ENCODE results near the gene ACVRL1. TPM values are rescaled to one million over a fixed set of nuclear protein-coding genes. Genes with fewer than 3 reads are reported as not detected.

ACVRL1 gene
- total RNA-seq, 2 experiments from 2014 or later, result not detected

GRCh38 chr12:51914034-51914923 lies 7.0 kb downstream of the ACVRL1 start:
- Mint-ChIP-seq H3K4me3 (no peak overlapping the region), H3K4me1 (ENCODE audit: low read depth) (no peaks in the 10 kb centered on the region), H3K9me3 (no peaks in the 10 kb centered on the region), H3K27ac (no peak overlapping the region), H3K27me3 (peaks cover 15% of the 10 kb centered on the region), H3K36me3 (ENCODE audit: low read depth) (no peaks in the 10 kb centered on the region)
- TF ChIP-seq, protein P1, sequence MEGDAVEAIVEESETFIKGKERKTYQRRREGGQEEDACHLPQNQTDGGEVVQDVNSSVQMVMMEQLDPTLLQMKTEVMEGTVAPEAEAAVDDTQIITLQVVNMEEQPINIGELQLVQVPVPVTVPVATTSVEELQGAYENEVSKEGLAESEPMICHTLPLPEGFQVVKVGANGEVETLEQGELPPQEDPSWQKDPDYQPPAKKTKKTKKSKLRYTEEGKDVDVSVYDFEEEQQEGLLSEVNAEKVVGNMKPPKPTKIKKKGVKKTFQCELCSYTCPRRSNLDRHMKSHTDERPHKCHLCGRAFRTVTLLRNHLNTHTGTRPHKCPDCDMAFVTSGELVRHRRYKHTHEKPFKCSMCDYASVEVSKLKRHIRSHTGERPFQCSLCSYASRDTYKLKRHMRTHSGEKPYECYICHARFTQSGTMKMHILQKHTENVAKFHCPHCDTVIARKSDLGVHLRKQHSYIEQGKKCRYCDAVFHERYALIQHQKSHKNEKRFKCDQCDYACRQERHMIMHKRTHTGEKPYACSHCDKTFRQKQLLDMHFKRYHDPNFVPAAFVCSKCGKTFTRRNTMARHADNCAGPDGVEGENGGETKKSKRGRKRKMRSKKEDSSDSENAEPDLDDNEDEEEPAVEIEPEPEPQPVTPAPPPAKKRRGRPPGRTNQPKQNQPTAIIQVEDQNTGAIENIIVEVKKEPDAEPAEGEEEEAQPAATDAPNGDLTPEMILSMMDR (IDR thresholded peaks at IDR 0.05), result no peak
- H3K4me1 ChIP-seq (ENCODE audit: insufficient read depth, low read length), result no peaks in the 10 kb centered on the region
- ChIA-PET CTCF (no interaction called here), POLR2A (no interaction called here)
- no peaks in the 10 kb centered on the region for H3K9me3 ChIP-seq (ENCODE audit: control insufficient read depth in 1 of 2, insufficient read depth in 1 of 2, low read length in 2 of 2)
- H3K27me3 ChIP-seq (ENCODE audit: control insufficient read depth in 1 of 2, insufficient read depth in 2 of 2, low read length in 2 of 2), result peaks cover 2 to 7% of the 10 kb centered on the region in 2 experiments
- H3K27ac ChIP-seq (ENCODE audit: low read depth in 1 of 2, low read length in 2 of 2), result no peak overlapping the region
- intact Hi-C loops (cut with DNase I, micrococcal nuclease), result no loop called here
- ATAC-seq (ENCODE audit: poor library complexity) (no peak), DNase-seq (no peak)
- H3K36me3 ChIP-seq (ENCODE audit: insufficient read depth, low read length), result no peaks in the 10 kb centered on the region
- H3K4me3 ChIP-seq (ENCODE audit: low read length), result no peak overlapping the region

DNA sequence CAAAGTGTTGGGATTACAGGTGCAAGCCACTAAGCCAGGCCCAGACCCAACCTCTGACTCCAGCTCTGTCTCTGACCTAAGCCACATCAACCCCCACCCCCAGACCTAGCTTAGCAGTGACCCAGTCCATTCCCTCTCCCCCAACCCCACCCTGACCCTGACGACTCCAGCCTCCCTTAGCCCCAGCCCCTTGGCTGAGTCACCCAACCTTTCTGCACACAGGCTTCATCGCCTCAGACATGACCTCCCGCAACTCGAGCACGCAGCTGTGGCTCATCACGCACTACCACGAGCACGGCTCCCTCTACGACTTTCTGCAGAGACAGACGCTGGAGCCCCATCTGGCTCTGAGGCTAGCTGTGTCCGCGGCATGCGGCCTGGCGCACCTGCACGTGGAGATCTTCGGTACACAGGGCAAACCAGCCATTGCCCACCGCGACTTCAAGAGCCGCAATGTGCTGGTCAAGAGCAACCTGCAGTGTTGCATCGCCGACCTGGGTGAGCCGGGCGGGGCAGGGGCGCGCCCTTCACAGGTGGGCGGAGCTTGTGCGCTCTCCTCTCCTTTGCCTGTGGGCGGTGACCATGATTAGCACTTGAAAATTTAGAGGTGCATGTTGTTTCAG lies 7.8 kb downstream of the ACVRL1 start:
- H3K9me3 ChIP-seq (ENCODE audit: control insufficient read depth in 1 of 2, insufficient read depth in 1 of 2, low read length in 2 of 2), result no peaks in the 10 kb centered on the region
- Mint-ChIP-seq H3K4me1 (ENCODE audit: low read depth) (no peaks in the 10 kb centered on the region), H3K27me3 (peaks cover 7% of the 10 kb centered on the region), H3K9me3 (no peaks in the 10 kb centered on the region), H3K4me3 (no peak overlapping the region), H3K27ac (no peak overlapping the region), H3K36me3 (ENCODE audit: low read depth) (no peaks in the 10 kb centered on the region)
- H3K27me3 ChIP-seq (ENCODE audit: control insufficient read depth in 1 of 2, insufficient read depth in 2 of 2, low read length in 2 of 2), result peaks cover 1 to 2% of the 10 kb centered on the region in 2 experiments
- DNase-seq, result no peak
- intact Hi-C loops (cut with DNase I, micrococcal nuclease), result no loop called here
- POLR2A ChIA-PET, result no interaction called here
- no peaks in the 10 kb centered on the region for H3K36me3 ChIP-seq (ENCODE audit: insufficient read depth, low read length)
- ATAC-seq (ENCODE audit: poor library complexity), result no peak
- TF ChIP-seq, protein P1 (IDR thresholded peaks at IDR 0.05), result no peak
- no peak overlapping the region for H3K27ac ChIP-seq (ENCODE audit: low read depth in 1 of 2, low read length in 2 of 2)
- no peak overlapping the region for H3K4me3 ChIP-seq (ENCODE audit: low read length)
- H3K4me1 ChIP-seq (ENCODE audit: insufficient read depth, low read length), result no peaks in the 10 kb centered on the region
- CTCF ChIA-PET, result no interaction called here

GRCh38 chr12:51915951-51916350 lies 8.6 kb downstream of the ACVRL1 start:
- CTCF ChIA-PET, result no interaction called here
- Histone ChIP-seq H3K27ac (ENCODE audit: low read depth in 1 of 2, low read length in 2 of 2) (no peak overlapping the region), H3K4me3 (ENCODE audit: low read length) (no peak overlapping the region), H3K9me3 (ENCODE audit: control insufficient read depth in 1 of 2, insufficient read depth in 1 of 2, low read length in 2 of 2) (no peaks in the 10 kb centered on the region), H3K4me1 (ENCODE audit: insufficient read depth, low read length) (no peaks in the 10 kb centered on the region), H3K27me3 (ENCODE audit: control insufficient read depth in 1 of 2, insufficient read depth in 2 of 2, low read length in 2 of 2) (no peaks in the 10 kb centered on the region), H3K36me3 (ENCODE audit: insufficient read depth, low read length) (no peaks in the 10 kb centered on the region)
- intact Hi-C loops (cut with DNase I, micrococcal nuclease), result no loop called here
- TF ChIP-seq, protein P1 (IDR thresholded peaks at IDR 0.05), result no peak
- POLR2A ChIA-PET, result no interaction called here
- Mint-ChIP-seq H3K36me3 (ENCODE audit: low read depth) (no peaks in the 10 kb centered on the region), H3K27me3 (peaks cover 3% of the 10 kb centered on the region), H3K27ac (no peak overlapping the region), H3K4me1 (ENCODE audit: low read depth) (no peaks in the 10 kb centered on the region), H3K4me3 (no peak overlapping the region), H3K9me3 (no peaks in the 10 kb centered on the region)
- ATAC-seq (ENCODE audit: poor library complexity), result no peak
- DNase-seq, result no peak

Measured in CD4-positive, alpha-beta T cell (primary cell).